HG03045 (cell line): Measurements from ENCODE around the gene LILRA1.
"Not testable (repeated sequence)": the region's sequence is repeated elsewhere in the genome, so short reads cannot be mapped to it uniquely, and the experiment has no call there.

ENCODE experiments used
- ATAC-seq: cut with Tn5 transposase; IDR thresholded peaks from one replicate; pipeline ENCODE4 v1.9.1; 2021; ENCODE audit warnings: mild to moderate bottlenecking, moderate library complexity; ENCODE audit not compliant: unreplicated experiment

The LILRA1 gene

DNA sequence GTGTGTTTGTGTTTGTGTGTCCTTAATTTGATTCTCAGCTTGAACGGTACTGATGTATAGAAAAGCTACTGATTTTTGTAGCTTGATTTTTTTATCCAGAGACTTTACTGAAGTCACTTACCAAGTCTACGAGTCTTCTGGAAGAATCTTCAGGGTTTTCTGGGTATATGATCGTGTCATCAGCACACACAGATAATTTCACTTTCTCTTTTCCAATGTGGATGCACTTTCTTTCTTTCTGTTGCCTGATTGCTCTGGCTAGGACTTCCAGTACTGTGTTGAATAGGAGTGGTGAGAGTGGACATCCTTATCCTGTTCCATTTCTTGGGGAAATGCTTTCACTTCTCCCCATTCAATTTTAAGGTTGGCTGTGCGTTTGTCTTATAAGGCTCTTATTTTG, 29.0 kb downstream of the LILRA1 start:
- ATAC-seq: no peak

DNA sequence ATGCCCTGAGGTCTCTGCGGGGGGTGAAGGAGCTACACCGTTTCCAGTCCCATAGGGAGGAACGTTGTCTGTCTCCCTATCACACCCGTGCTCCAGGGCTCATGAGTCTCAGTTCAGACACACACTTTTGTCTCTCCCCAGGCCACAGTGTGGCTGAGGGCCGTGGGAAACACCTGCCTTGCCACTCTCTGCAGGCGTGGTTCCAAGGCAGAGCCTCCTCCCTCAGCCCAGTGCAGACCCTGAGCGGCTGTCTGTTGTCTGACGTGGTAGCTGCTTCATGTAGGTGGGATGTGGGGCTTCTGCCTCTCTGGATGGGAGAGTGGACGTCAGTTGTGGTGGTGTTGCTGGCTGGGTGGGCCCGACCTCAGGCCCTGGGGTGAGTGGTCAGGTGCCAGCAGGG, 30.8 kb downstream of the LILRA1 start:
- not testable (repeated sequence) for ATAC-seq

DNA sequence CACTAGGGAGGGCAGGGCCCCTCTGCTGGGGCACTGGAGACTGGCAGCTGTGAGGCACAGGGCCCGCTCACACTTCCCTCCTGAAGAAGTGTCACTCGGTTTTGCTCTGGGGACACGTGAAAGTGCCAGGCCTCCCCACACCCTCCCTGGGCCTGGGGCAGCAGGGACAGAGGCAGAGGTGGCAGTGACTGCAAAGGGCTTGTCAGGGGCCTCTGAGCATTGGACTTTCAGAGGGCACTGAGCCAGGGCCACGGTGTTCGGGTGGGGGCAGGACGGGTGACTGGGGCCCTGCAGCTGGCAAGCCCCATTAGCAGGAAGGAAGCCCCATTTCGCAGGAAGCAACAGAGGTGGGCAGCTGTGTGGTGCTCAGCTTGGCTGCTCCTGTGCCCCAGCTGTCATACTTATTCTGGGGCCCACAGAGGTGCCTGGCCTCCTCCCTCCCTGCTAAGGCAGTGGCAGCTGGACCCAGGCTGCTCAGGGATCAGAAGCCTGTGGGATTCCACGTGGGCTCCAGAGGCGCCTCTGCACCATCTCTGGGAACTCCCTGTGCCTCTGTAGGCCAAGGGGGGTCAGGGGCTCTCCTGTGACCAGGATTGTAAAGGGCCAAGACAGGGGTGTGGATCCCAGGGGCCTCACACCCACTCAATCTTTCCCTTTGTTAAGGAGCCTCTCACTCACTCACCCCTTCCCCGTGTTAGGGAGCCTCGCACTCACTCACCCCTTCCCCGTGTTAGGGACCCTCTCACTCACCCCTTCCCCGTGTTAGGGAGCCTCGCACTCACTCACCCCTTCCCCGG, 31.7 kb downstream of the LILRA1 start:
- ATAC-seq: not testable (repeated sequence)

DNA sequence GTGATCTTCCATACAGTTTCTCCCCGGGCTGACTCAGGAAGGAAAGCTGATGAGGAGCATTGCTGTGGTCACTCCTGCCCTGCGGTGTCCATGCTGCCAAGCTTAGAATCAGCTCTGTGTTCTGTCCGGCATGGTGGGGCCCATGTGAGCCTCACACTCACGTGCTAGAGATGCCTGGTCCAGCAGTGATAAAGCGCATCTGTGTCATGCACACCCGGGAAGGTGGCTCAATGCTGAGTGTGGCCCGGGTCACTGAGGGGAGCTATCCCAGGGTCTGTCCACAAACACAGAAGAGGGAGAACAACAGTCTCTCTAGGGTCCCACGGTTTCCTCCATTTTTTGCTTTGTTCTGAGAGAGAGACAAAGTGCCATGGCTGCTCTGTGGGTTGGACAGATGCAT, 33.3 kb downstream of the LILRA1 start:
- ATAC-seq: no peak

DNA sequence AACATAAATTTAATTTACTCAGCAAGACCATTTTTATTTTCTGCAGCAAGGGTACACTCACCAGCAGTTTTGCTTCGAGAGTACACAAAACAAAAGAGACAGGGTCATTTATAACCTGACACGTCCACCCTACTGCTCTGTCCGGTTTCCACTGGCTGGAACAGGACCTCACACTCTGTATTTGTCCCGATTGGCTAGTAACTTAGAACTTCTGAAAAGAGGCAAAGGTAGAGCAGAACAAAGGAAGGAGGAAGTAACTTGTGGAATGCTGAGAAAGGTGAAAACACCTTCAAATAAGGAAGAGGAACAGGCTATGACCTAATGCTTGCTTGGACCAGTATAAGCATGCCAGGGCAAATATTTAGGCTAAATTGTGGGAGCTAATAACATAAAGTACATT, 34.5 kb downstream of the LILRA1 start:
- ATAC-seq: not testable (repeated sequence)

DNA sequence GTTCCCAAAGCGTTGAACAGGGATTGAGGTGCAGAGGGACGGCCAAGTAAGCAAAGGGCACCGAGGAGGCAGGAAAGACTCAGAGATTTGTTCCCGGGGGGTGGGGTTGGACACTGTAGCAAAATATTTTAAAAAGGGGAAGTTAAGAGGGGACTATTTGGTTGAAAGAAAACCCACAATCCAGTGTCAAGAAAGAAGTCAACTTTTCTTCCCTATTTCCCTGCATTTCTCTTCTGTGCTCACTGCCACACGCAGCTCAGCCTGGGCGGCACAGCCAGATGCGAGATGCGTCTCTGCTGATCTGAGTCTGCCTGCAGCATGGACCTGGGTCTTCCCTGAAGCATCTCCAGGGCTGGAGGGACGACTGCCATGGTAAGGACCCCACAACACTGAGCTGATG, 36.8 kb downstream of the LILRA1 start, which contains the start of gene LILRB1:
Gene LILRB1, plus strand, starts transcription at position 223 of the 400 bp plus-strand sequence. CDS start 590 bp downstream, outside the sequence.
- ATAC-seq: not testable (repeated sequence)

DNA sequence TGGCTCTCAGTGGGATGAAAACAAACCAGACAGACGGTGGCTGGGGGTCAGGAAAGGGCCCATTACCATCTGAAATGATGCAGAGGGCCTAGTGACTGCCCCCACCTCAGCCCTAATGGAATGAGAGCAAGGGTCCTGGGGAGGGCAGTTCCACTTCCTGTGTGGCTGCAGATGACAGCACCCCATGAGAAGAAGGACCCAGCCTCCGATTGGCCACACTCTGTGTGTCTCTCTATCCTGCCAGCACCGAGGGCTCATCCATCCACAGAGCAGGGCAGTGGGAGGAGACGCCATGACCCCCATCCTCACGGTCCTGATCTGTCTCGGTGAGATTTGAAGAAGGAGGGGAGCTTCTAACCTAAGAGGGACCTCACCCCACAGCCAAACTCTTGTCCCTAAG, 37.4 kb downstream of the LILRA1 start:
- ATAC-seq: no peak

DNA sequence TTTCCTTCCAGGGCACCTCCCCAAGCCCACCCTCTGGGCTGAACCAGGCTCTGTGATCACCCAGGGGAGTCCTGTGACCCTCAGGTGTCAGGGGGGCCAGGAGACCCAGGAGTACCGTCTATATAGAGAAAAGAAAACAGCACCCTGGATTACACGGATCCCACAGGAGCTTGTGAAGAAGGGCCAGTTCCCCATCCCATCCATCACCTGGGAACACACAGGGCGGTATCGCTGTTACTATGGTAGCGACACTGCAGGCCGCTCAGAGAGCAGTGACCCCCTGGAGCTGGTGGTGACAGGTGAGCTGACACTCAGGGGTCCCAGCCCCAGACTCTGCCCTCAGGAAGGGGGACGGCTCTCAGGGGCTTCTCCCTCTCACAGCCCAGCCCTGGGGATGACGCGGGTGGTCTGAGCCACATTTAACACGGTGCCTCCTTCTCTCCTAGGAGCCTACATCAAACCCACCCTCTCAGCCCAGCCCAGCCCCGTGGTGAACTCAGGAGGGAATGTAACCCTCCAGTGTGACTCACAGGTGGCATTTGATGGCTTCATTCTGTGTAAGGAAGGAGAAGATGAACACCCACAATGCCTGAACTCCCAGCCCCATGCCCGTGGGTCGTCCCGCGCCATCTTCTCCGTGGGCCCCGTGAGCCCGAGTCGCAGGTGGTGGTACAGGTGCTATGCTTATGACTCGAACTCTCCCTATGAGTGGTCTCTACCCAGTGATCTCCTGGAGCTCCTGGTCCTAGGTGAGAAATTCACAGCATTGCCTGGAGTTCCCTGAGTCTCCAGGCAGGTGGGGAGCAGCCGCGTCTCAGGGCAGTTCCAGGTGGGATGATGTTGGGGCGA, 38.3 kb downstream of the LILRA1 start:
- not testable (repeated sequence) for ATAC-seq

DNA sequence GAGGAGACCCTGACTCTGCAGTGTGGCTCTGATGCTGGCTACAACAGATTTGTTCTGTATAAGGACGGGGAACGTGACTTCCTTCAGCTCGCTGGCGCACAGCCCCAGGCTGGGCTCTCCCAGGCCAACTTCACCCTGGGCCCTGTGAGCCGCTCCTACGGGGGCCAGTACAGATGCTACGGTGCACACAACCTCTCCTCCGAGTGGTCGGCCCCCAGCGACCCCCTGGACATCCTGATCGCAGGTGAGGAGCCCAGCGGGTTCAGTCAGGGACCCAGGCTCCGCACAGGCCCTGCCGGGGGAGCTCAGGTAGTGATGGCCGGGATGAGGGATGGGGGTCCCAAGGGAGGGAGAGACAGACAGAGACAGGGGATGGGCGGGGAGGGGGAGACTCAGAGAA, 39.1 kb downstream of the LILRA1 start:
- not testable (repeated sequence) for ATAC-seq

DNA sequence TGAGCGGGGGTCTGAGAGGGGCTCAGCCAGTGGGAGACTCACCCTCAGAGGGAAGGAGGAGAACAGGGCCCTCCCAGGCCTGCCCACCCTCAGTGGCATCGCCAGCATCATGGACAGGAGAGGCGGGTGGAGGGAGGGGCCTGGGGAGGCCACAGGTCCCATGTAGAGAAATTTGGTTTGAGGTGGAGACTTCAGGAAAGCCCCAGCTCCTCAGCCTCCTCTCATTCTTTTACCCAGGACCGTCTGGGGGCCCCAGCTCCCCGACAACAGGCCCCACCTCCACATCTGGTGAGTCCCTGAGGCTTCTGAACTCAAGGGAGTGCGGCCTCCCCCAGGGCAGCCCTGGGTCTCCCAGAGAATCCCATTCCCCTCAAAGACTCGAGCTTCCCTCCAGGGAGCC, 40.0 kb downstream of the LILRA1 start:
- no peak for ATAC-seq

DNA sequence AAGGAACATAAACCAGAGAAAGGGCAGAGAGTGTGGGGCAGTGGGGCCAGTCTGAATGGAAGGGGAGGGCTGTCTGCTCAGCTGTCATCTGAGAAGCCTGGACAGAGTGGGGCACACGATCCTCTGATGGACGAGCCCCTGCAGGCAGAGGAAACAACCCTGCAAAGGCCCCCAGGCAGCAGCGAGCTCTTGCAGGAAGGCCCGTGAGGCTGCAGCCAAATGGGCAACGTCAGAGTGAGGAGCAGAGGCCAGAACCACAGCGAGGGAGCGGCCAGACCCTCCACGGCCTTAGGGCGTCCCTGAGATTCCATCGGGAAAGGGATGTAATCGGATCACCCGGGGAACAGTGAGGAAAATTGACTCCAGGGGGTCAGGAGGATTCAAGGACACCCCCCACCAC, 42.6 kb downstream of the LILRA1 start:
- not testable (repeated sequence) for ATAC-seq

DNA sequence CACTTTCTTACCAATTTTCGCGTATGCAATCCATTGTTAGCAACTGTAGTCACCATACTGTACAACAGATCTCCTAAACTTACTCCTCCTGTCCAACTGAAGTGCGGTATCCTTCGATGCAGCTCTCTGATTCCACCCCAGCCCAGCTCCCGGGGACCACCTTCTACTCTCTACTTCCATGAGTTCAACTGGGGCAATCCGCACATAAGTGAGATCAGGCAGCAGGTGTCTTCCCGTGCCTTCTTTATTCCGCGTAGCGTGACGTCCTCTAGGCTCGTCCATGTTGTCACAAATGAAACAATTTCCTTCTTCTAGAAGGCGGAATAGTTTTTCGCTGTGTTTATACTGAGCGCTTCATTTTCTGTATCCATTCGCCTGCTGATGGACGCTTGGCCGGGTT, 45.3 kb downstream of the LILRA1 start:
- no peak for ATAC-seq

DNA sequence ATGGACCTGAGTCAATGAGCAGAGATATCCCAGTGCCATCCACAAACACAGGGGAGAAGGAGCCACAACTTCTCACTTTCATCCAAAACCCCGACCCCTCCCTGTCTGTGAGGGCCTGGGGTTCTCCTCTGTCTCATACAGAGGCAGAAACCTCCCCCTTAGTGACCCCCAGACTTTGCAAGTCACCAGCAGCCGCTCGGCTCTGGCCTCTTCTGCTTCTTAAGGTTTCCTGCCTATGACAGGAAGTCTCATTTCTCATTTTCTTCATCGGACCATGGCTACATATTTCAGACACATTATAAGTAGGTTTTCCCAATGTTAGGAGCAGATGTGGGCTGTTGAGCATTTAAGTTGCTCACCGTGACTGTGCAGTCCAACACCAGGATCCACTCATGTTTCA, 49.5 kb downstream of the LILRA1 start:
- not testable (repeated sequence) for ATAC-seq

DNA sequence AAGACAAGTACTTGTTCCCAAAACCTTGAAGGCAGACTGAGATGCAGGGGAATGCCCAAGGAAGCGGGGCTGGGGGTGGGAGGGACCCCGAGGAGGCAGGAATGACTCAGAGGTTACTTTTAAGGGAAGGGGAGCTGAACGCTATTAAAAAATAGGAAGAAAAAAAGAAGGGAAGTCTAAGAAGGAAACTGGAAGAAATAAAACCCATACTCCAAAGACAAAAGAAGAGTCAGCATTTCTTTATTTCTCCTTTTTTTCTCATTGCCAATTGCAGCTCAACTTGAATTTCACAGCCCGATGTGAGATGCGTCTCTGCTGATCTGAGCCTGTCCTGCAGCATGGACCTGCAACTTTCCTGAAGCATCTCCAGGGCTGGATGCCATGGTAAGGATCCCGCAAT, 50.2 kb downstream of the LILRA1 start:
- ATAC-seq: not testable (repeated sequence)

DNA sequence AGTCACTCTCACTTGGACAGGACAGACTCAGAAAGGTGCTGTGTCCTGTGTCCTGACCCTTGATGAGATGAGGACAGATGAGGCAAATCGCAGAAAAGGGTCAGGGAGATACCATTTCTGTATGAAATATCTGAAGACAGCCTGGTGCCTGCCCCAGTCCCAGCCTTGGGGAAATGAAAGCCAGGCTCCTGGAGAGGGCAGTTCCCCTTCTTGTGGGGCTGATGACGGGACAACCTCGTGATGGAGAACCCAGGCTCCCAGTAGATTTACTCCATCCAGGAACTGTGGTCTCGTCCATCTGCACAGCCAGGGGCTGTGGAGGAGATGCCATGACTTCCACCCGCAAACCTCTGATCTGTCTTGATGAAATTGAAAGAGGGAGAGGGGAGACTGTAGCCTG, 50.6 kb downstream of the LILRA1 start:
- ATAC-seq: no peak

DNA sequence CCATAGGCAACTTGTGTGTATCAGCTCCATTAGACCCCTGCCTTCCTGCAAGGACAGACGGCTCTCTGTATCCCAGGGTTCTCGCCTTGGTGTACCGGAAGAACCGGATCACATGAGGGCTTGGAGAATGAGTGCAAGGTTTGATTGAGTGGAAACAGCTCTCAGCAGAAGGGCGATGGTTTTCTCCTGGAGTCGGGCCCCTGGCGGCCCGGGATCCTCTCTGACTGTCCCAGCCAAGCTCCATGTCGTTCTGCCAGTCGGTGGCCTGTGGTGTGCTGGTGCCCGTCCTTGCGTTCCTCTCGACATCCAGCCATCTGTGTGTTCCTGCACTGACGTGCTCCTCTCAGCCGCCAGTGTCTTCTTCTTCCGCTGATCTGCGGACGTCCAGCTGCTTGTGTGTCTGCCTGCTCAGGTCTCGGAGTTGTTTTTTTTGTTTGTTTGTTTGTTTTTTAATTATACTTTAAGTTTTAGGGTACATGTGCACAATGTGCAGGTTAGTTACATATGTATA, 53.0 kb downstream of the LILRA1 start:
- ATAC-seq: no peak

DNA sequence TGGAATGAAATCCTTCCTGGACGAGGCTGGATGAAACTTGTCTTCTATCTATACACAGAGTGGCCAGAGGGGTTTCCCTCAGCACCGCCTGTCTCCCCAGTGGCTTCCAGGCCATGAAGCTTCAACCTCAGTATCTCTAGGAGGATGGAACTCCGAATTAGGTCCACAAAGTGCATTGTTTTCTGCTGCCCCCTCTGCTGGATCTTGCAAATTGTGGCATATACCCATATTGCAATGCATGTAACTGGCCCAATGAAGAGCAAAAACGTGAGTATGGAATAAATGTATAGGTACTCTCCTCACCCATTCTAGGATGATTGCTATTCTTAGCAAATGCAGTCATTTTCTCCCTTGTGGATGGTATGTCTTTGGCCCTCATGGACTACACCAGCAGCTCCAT, 54.7 kb downstream of the LILRA1 start:
- ATAC-seq: no peak

DNA sequence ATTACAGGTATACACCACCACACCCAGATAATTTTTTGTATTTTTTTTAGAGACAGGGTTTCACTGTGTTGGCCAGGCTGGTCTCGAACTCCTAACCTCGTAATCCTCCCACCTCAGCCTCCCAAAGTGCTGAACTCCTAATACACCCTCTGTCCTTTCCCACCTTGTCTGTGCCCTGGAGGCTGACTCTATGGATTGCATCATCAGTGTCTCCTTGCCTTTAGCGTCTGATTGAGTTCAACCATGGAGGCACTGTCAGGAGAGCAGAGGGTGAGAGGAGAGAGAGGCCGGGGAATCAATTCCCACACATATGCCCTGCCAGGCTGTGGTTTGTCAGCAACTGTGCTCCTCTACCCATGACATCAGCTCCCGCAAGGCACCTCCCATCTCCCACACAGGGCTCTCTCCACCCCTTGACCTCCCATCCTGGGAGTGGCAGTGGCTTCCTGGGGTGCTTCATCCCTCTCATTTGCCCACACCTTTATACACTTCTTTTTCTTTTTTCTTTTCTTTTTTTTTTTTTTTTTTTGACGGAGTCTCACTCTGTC, 56.8 kb downstream of the LILRA1 start:
- no peak for ATAC-seq
